HG02623 (cell line): ENCODE measurements around the gene FHOD3.

ENCODE experiments used
- ATAC-seq: cut with Tn5 transposase; IDR thresholded peaks from one replicate; pipeline ENCODE4 v1.9.1; 2021; ENCODE audit warnings: moderate library complexity; ENCODE audit not compliant: unreplicated experiment

The FHOD3 gene

DNA sequence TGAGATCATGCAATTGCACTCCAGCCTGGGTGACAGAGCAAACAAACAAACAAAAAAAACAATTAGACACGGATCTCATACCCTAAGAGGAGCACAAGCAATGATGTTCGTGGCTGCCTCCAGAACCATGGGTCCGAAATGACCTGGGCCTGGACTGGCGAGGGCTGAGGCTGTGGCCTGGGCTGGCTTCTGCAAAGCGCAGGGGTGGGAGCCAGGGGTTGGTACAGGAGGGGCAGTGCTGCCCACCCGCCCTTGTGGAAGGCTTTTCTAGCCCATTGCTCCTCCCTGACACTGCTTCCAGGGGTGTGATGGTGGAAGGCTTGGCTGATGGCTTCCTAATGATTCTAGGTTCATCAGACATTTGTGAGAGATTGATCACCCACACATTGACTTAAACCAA, 167.8 kb downstream of the FHOD3 start:
- no peak for ATAC-seq

DNA sequence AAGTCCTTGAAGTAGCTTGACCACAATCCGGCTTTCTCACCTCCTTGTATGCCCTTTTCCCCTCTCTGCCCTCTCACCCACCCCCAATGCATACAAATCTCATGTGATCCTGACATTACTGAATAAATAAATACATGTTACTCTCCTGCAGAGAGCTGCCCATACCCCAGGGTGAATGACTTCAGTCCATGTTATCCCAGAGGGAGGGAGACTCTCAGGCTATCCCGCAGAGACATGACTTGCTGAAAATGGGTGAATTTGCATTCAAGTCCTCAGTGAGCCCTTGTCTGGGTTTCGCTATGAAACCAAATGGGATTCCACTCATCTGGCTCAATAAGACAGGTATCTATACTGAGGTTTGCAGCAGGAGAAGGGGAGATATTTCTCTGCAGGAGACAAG, 168.5 kb downstream of the FHOD3 start:
- no peak for ATAC-seq

DNA sequence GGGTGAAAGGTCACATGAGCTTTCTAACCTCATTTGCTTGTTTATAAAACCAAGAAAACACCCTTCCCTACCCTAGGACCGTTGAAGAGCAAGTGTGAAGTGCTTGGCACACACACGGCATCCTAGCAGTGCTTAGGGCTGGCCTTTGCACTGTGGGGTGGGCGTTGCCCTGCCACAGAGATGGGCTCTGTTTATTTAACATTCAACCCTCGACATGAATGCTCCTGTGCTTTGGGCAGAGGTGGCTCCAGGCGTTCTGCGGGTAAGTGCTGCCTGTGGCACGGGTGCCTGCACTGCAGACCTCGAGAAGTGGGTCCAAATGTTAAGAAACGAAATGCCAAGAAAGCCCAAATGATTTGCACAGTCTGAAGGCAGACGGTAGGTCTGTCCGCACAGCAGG, 170.1 kb downstream of the FHOD3 start:
- ATAC-seq, result no peak

DNA sequence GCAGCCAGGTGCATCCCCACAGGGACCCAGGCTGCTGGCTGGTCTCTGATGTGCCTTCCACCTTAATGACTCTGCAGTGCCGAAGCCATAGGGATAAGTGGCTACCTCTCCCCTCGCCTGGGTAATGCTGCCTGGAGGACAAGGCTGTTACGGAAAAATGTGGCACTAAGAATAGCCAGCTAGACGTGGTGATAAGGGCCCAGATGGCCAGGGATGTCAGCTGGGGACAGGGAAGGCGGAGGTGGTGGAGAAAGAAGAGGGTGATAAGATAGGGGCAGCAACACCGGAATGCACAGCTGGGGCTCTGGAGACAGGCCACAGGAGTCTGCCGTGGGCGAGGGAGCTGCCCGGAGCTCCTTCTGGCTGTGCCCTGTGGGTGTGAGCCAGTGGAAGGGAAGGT, 170.6 kb downstream of the FHOD3 start:
- ATAC-seq, result no peak

DNA sequence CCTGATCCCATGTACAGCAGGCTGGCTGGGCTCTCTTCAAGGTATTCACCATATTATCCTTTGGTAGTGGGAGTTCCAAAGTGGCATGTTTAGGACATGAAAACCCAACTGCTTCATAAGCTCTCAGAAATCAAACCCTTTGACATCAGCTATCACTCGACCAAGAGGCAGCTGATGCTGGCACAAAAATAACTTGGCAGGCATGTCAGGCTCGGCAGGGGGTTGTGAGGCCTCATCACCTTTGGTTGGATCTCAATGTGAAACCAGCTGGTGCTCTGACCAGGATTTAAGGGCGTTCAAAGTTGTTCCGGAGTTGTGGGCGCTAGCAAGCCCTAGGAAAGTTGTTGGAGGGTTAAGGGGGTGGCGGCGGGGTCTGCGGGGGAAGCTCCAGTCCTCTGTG, 171.9 kb downstream of the FHOD3 start:
- ATAC-seq, result no peak

DNA sequence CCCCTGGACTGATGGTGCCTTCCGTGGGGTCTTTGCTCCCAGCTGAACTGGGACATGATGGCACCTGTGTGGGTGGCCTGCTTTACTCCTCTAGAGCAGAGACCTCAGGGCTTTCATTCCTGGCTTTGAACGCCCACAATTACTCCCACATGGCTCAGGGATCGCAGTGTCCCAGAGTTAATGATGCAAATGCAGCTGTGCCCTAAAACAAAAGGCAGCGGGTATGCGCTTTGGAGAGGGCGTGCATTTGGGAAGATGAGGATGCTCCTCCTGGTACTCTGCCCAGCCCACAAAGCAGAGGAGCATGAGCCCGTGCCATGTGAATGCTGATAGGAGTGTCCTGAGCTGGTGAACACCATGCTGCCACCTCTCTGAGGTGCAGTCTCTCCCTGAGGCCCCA, 173.4 kb downstream of the FHOD3 start:
- no peak for ATAC-seq

DNA sequence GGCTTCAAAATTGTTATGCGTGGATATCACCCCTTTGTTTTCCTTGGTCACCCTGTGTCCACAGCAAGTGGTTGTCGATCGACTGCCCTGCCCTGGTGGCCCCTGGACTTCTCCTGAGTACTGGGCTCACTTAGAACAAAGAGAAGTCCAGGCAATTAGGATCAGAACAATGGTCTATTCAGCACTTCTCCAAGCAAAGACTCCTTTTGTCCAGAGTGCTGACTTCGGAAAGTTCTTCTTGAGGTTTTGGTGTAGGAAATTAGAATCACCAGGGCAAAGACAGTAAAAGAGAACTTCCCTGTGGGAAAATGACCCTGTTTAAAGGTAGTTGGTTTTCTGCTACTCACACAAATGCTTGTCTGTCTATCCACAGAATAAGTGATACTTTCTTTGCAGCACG, 173.9 kb downstream of the FHOD3 start:
- no peak for ATAC-seq

DNA sequence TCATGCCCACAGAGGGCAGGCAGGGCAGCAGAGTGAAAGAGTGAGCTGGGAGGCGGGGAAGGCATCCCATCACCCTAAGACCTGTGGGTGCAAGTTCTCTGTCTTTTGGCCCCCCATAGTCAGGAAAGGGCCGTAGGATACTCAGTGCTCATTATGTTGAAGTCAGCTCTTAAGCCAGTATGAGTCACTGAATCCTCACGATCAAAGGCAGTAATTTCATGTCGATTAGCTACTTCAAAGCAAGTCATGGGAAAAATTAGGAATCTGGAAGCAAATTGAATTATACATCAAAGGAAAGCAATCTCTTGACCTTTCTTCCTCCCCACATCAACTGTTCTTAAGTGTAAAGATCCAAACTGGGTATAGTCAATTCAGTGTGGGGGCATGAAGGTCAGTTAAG, 178.9 kb downstream of the FHOD3 start:
- ATAC-seq, result no peak

DNA sequence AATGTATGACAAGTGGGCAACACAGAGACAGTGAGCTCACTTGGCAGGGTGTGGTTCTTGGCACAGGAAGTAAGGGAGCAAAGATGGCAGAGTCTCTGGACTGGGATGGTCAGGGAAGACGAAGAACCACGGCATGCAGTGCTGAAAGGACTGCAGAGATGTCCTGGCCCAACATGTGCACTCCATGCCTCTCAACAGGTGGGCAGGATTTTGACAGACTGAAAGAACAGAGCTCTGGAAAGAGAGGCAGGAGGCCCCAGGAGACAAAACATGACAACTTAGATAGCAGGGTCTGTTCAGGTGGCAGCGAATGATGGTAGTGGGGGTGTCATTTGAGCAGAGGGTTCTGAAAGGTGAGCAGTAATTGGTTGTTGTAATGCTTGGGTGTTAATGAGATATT, 180.3 kb downstream of the FHOD3 start:
- ATAC-seq, result no peak

DNA sequence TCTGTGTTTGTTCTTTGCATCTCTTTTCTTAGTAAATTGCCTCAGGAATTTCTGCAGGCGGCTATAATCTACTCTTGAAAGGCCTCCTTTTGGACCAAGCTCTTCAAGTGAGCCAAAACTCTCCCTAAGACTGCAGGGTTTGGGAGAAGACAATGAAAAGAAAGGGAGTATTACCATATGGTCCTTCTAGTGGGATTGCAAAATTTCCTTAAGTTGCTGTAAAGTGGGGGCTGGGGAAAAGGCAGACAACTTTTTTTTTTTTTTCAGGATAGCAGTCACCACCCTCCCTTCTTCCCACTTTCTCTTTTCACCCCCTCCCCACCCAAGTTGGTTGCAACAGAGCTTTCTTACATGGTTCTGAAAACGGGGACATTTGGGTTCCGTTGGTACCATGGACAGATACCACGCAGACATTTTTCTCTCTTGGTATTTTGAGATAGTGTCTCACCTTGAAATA, 183.7 kb downstream of the FHOD3 start:
- no peak for ATAC-seq

DNA sequence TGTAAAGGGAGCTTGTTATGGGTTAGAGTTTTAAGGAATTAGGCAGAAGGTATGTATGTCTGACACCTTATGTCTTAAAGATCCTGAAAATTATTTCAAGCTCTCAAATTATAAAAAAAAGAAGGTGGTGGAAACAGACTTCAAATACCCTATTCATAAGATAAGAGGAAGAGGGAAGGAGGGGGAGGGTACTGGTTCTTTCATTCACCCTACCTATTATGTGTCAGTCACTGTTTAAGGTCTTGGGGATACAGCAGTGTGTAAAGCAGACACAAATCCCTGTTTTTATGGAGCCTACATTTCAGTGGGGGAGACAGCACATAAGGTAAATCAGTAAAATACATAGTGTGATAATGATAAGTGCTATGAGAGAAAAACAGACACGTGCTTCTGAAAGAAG, 184.4 kb downstream of the FHOD3 start:
- ATAC-seq, result no peak

DNA sequence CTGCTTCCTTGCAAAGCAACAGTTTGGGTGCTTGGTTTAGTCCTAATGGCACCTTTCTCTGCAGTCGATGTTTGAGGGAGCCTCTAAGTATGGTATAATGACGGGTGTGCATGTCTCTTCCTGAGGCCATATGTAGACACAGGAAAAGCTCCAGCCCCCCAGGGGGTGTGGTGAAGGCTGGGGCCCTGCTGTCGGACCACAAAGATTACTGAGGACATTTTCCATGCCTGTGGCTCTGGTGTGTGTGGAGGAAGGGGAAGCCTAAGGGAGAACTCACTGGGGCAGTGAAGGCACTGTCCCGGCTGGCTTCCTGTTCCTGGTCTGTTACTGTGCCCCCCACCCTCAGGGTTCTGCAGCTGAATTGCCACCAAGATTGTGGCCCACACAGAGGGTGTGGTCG, 187.1 kb downstream of the FHOD3 start:
- no peak for ATAC-seq

DNA sequence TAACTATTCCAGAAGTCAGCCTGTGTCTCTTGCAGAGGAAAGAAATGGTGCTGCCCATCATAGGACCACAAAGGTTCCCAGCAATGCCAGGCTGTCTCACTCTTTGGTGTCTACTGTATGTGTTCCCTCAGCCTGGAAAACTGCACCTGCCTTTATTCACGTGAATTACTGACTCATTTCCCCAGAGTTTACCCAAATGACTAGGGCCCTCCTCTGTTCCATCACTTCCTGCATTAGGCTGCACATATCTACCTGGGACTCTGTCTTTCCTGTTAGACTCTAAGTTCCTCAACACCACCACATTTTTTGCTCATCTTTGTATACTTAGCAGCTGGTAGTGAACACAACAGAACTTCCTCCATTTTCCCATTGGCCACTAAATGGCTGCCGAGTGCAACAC, 188.3 kb downstream of the FHOD3 start:
- no peak for ATAC-seq

DNA sequence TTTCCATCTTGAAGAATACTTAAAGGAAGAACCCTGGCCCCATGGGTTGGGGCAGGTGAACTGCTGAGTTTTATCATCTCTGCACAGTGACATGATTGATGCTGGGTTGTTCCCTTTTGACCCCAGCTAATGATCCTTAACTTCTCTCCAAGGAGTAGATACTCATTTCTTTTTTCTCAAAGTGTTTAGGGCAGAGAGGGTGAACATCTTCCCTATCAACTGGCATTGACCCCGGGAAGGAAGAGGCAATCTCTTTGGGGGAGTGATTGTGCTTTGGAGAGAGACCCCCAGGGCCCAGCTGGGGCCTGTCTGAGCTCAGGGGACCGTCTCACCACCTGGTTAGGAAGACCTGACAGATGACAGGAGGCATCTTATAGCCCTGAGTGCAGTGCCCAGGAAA, 190.6 kb downstream of the FHOD3 start:
- ATAC-seq, result no peak

DNA sequence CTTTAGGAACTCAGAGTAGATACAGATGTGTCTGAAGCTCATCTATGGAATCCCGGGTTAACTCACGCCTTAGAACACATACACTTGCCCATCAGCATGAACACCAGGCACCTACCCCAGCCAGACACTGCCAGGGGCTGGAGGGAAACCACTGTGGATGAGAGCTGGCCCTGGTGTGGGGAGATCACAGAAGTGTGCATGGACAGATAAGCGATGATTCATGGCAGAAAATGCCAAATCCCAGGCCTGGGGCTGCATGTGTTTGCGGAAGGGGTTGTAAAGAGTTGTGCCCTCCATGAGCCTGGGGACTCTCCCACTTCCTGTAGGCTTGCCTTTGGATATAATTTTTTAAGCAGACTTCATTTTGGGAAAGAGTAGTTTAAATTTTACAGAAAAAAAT, 193.4 kb downstream of the FHOD3 start:
- no peak for ATAC-seq

DNA sequence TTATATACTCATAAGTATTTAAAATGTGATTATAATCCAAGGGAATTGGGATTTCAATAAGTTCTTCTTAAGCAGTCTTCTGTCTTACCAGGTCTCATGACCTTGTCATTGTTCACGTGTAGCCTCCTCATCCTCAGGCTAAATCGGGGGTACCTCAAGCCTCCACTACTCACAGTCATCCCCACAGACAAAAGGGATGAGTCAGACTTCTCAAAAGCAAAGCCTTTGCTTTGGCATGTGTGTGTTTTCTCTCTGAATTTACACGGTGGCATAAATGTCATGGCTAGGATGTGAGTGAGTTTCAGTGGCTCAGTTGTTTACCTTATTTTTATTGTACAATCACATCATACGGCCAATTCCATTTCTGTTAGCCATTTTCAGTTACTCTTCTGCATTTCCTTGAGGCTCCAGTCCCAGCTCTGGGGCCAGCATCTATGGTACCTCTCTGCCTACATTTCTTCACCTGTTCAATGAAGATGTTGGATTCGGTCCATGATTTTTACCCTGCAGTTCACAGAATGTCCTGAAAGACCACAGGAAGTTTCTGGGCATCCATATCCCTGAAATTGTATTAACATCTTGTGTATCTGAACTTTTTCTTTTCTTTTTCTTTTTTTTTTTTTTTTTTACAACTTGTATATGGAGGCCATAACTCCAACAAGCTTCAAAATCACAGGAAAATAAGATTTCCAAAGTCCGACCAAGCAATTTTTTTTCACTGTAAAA, 195.3 kb downstream of the FHOD3 start:
- ATAC-seq, result no peak

DNA sequence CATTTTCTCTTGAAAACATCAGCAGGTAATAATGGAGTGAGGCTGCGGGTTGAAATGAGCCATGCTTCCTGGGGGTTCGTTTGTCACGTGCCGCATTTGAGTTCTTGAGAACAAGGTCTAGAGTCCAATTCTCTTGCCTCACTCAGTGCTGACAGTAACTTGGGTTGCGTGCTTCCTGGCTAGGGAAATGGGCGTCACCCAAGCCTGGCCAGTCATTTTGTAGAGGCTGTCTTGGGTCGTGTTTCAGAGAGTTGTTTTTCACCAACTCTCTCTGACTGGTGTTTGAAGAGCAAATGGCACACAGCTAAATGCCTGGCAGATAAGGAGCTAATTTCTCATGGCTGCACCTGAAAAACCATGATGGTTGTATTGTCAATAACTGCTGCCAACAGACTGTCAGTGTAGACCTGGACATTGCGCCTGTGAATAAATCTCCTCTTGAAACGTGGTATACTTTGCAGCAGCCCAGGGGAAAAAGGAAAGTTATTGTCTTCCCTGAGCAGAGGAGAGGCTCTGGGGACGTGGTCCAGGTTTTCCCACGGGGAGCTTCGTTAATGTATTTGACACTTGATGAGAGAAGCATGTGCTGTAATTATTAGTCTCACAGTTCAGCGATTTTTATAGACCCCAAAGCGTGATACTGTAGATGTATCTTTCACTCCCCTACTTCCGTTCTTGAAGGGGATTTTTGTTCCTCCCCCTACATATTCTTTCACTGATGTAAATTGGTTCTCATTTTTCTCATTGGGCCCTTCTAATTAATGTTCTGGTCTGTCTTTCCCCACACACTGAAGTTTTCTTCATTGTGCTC, 196.0 kb downstream of the FHOD3 start:
- ATAC-seq, result no peak

DNA sequence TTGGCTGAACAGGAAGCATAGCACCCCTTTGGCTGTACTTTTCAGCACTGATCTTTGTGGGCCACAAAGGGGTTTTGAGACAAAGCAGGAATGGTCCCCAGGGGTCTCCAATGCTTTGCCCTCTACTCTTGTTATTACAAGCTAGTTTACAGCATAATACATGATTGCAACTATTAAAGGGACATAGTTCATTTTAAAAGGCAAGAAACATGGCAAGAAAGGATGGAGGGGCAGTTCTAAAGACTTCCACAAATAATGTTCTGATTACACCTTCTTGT, 196.6 kb downstream of the FHOD3 start:
- ATAC-seq, result no peak

DNA sequence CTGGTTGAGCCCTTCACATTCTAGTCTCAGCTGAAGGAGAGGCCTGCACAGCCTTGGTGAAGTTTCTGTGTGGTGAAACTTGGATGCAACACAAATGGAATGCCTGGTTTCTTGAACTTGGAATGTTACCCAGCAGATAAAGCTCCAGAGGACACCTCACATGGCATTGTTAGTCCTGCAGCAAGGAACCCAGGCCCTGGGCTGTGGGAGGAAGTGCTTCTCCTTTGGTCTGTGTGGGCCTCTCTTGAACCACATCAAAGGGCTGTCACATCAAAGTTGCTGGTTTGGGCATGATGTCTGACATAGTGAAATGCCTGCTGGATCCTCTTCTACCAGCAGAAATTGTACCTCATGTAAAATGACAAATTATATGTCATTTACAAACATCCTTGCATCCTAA, 198.5 kb downstream of the FHOD3 start:
- no peak for ATAC-seq

DNA sequence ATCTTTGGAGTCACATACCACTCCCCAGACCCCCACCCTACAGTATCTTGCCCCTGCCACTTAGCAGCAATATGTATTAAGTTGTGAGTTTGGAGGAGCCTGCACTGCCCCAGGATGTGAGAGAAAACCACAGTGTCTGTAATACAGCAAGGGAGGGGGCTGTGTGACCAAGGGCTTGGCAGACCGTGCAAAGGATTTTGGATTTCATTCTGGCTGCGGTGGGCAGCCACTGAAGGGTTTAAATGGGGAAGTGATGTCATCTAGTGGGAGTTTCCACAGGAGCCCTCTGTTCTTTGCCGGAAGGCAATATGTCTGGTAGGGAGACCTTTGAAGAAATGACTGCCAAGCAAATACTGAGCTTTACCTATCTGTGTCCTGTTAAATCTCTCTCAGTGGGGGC, 202.4 kb downstream of the FHOD3 start:
- peak; percentile 80 for ATAC-seq

DNA sequence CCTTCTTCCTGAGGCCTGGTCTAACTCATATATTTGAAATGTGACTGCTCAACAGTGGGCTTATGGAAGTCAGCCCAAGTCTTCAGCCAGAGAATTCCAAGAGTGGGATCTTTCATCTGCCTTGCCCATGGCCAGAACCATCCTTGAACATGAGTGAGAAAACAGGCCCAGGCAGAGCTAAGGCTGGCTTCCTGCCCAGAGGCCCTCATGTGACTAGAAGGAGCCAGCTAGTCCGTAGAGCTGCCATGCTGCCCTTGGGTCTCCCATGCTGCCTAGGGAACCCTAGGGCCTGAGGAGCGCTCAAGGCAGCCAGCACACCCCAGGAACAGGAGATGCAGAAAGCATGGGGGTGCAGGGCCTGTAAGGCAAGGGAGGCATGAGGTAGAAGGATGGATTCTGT, 203.6 kb downstream of the FHOD3 start:
- no peak for ATAC-seq

DNA sequence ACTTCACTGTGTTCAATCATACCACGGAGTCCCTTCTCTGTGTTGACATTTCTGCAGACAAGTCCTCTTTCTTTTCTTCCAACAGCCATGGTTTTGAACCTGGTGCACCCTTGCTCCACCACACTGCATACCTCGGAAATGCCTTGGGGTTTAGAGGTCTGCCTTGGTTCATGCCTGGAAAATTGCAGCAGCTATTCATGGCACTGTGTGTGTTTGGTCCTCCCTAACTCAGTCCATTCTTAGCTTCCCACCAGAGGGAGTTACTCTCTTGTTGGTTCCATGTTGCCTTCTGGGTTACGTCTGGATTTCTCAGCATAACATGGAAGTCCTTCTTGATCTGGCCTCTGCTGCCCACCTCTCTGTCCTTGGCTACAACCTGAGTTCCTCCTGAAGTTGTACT, 206.0 kb downstream of the FHOD3 start:
- no peak for ATAC-seq

DNA sequence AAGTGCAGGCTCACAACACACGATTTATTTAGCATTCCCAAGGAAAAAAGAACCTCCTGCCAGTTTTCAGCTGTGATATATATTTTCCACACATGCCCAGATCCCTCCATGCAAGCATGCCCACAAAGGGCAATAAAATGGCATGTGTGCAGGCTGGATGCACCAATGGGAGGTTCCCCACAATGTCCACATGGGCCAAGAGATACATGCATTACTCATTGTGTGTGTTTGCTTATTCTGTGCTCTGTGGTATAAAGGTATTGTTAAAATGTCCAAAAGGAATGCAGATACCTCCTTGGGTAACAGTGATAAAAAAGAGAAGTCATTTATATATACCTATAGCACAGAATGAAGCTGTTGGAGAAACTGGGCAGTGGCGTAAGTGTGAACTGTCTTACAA, 207.4 kb downstream of the FHOD3 start:
- ATAC-seq, result no peak
